GM12873 (cell line): ENCODE results near the gene FGG.

ENCODE experiments used
- CTCF ChIP-seq: IDR thresholded peaks from 2 replicates; pipeline ENCODE4 v1.5.1; 2012; ENCODE audit warnings: low read depth, mild to moderate bottlenecking, moderate library complexity, low read length, control low read depth; ENCODE audit not compliant: insufficient read depth; ENCODE audit errors: missing control alignments

Gene FGG

DNA sequence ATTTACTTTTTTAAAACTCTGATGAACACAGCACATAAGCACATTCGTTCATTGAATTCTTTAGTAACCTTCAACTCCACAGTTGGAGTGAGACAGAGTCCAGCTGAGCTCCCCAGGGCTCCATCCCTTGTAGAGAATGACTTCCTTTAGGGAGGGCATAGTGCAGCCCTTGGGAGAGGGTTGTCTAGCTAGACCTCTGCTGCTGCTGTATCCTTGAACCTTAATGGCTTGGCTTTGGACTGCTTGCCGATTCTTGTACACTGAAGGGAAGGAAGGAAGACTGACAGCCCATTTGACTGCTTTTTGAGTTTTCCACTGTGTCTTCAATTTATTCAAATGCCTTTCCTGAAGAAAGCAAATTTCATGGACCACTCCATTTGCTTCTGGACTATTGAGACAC lies 19.4 kb upstream of the FGG start:
- TF ChIP-seq CTCF, result no peak

DNA sequence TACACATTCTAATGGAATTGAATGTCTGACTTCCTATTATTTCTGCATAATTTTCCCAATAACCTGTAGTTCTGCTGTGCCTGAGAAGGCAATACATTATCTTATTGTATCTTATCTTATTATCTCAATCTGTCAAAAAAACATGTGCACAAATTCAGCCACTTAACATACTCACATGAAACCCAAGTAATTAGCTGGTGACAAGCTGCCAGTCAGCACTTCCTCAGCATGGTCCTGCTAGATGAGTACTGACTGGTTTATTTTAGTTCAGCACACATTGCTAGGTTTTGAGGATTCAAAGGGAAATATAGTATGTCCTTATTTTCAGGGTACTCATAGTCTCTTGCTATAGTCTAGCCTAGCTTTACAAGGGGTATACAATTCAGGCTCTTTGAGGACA lies 17.9 kb upstream of the FGG start:
- TF ChIP-seq CTCF, result no peak

- TF ChIP-seq CTCF, result peak; percentile 76
Measured at GRCh38 chr4:154626793-154627484, 14.5 kb upstream of the FGG start.

GRCh38 chr4:154625971-154626370 lies 13.5 kb upstream of the FGG start:
- no peak for TF ChIP-seq CTCF

- no peak for TF ChIP-seq CTCF
Measured at GRCh38 chr4:154623995-154624394, 11.5 kb upstream of the FGG start.

GRCh38 chr4:154623436-154623835 lies 11.0 kb upstream of the FGG start:
- no peak for TF ChIP-seq CTCF

DNA sequence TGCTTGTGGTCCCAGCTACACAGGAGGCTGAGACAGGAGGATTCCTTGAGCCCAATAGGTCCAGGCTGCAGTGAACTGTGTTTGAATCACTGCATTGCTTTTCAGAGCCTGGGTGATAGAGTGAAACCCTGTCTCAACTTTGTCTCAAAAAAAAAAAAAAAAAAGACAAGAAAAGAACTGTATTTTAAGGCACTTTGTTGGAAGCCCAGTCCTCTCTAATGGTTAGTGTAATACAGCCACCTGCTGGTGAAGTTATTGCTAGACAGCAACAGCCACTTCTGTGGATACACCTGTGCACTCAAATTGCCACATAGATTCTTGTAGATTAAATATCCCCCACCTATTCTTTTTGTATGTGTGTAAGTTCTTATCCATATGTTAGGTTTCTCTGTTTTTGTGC lies 10.1 kb upstream of the FGG start:
- peak; percentile 58 for TF ChIP-seq CTCF

- TF ChIP-seq CTCF, result no peak
Measured at GRCh38 chr4:154620111-154620510, 7.7 kb upstream of the FGG start.
